GM10266 (cell line): ENCODE data around the gene GDPD4.

Source experiments
- DNase-seq: peaks from one replicate; pipeline ENCODE4 v3.0.0; 2012; ENCODE audit errors: extremely low spot score
- TF ChIP-seq, protein P1 (sequence below): IDR thresholded peaks from 2 replicates; pipeline ENCODE4 v1.5.1; 2012; ENCODE audit warnings: mild to moderate bottlenecking, low read depth; ENCODE audit not compliant: control insufficient read depth, insufficient read depth; ENCODE audit errors: missing control alignments

The GDPD4 gene

GRCh38 chr11:77217156-77217555 is 84.3 kb downstream of the GDPD4 start:
- TF ChIP-seq, protein P1, sequence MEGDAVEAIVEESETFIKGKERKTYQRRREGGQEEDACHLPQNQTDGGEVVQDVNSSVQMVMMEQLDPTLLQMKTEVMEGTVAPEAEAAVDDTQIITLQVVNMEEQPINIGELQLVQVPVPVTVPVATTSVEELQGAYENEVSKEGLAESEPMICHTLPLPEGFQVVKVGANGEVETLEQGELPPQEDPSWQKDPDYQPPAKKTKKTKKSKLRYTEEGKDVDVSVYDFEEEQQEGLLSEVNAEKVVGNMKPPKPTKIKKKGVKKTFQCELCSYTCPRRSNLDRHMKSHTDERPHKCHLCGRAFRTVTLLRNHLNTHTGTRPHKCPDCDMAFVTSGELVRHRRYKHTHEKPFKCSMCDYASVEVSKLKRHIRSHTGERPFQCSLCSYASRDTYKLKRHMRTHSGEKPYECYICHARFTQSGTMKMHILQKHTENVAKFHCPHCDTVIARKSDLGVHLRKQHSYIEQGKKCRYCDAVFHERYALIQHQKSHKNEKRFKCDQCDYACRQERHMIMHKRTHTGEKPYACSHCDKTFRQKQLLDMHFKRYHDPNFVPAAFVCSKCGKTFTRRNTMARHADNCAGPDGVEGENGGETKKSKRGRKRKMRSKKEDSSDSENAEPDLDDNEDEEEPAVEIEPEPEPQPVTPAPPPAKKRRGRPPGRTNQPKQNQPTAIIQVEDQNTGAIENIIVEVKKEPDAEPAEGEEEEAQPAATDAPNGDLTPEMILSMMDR = no peak
- DNase-seq = no peak

- TF ChIP-seq, protein P1 = no peak
- DNase-seq = no peak
These were observed 86.4 kb downstream of the GDPD4 start for GRCh38 chr11:77215106-77215505.

DNA sequence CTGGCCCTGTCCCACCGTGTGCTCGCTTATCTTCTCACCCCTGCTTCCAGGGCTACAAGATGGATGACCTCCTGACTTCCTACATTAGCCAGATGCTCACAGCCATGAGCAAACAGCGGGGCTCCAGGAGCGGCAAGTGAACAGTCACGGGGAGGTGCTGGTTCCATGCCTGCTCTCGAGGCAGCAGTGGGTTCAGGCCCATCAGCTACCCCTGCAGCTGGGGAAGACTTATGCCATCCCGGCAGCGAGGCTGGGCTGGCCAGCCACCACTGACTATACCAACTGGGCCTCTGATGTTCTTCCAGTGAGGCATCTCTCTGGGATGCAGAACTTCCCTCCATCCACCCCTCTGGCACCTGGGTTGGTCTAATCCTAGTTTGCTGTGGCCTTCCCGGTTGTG is 86.9 kb downstream of the GDPD4 start:
- DNase-seq = no peak
- TF ChIP-seq, protein P1 = no peak

DNA sequence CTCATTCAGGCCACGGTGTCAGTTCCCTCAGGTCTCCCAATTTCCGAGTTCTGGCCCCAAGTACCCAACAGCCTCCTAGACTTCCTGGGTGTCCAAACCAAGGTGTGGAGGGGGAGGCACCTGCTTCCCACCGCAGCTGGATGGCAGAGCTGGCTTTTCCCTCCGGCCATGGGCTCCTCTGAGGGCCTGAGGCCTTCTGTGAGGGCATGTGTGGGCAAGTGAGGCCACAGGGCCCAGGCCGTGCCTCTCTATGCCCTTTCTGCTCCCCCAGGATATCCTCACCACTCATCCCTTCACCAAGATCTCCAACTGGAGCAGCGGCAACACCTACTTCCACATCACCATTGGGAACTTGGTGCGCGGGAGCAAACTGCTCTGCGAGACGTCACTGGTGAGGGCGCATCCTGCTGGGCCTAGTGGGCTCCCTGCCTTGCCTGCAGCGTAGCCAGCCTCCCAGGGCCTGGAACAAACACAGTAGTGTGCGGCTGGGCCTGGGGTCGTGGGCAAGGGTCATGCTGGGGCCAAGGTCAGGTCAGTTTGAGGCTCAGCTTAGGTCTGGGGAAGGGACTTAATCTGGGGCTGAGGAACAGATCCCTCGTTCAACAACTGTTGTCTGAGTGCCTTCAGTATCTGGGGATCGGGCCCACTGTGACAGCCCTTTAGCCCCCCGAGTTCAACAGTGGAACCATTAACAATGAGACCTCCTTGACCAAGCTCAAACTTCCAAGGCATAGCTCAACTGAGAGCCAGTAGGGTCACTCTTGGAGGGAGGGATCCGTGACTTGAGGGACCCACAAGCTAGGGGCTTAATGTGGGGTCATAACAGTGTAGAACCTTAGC is 87.7 kb downstream of the GDPD4 start:
- TF ChIP-seq, protein P1 = no peak

DNA sequence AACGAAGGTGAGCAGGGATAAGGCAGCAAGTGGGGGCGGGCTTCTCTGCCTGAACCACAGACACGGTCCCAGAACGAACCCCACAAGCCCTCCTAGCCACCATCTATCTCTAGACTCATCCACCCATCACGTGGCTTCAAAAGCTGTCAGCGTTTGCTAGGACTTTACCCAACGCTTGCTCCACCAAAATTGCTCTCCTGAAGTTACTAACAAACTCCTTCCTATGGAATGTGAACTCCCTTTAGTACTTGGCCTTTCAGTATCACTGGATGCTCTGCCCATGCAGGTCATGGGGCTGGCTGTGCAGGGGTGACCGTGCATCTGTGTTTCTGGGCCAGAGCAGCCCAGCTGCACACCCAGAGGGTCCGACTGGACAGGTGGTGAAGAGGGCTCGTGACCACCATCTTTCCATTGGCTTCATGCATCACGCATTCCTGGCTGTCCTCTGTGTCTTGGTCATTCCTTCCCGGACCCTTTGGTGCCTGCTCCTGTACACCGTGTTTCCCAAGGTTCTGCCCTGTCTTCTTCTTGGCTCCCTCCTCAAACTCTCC is 88.4 kb downstream of the GDPD4 start:
- no peak for DNase-seq
- TF ChIP-seq, protein P1 = no peak

More for the DNA sequence above, 87.7 kb downstream of the GDPD4 start:
- DNase-seq = no peak

- DNase-seq = no peak
- TF ChIP-seq, protein P1 = no peak
These were observed 89.0 kb downstream of the GDPD4 start for GRCh38 chr11:77212314-77213007.
